Trophoblast cell (in vitro differentiated cells and primary cell): ENCODE measurements around the gene DCAF16.

Source experiments
- DNase-seq, 2 donors: peaks; one replicate each; pipeline ENCODE4 v3.0.0-alpha.2; 2016
- H2AFZ ChIP-seq: 2 replicates; pipeline ENCODE4 v1.6.1; 2013; ENCODE audit warnings: low read length, moderate library complexity, mild to moderate bottlenecking; ENCODE audit not compliant: insufficient read depth, poor library complexity
- H2AK5ac ChIP-seq: 2 replicates; pipeline ENCODE4 v1.6.1; 2013; ENCODE audit warnings: mild to moderate bottlenecking, low read length
- H2BK120ac ChIP-seq: 2 replicates; pipeline ENCODE4 v1.6.1; 2013; ENCODE audit warnings: low read length, mild to moderate bottlenecking, moderate library complexity; ENCODE audit not compliant: insufficient read depth, poor library complexity
- H2BK12ac ChIP-seq: 2 replicates; pipeline ENCODE4 v1.6.1; 2013; ENCODE audit warnings: mild to moderate bottlenecking, low read length, moderate library complexity
- H2BK5ac ChIP-seq: 2 replicates; pipeline ENCODE4 v1.6.1; 2013; ENCODE audit warnings: low read length, low read depth, moderate library complexity, mild to moderate bottlenecking; ENCODE audit not compliant: poor library complexity
- H3K14ac ChIP-seq: 2 replicates; pipeline ENCODE4 v1.6.1; 2013; ENCODE audit warnings: mild to moderate bottlenecking, low read length
- H3K18ac ChIP-seq: 2 replicates; pipeline ENCODE4 v1.6.1; 2013; ENCODE audit warnings: mild to moderate bottlenecking, low read length
- H3K23ac ChIP-seq: 2 replicates; pipeline ENCODE4 v1.6.1; 2013; ENCODE audit warnings: low read length
- H3K27ac ChIP-seq: 2 replicates; pipeline ENCODE4 v1.5.1; 2013; ENCODE audit warnings: low read depth, mild to moderate bottlenecking, inconsistent platforms, low read length, moderate library complexity
- H3K27me3 ChIP-seq: 2 replicates; pipeline ENCODE4 v1.6.1; 2013; ENCODE audit warnings: inconsistent platforms, mild to moderate bottlenecking, low read length, moderate library complexity; ENCODE audit not compliant: insufficient read depth
- H3K36me3 ChIP-seq, 2 experiments: 1 replicate in 1 of 2; 2 replicates in 1 of 2; pipeline ENCODE4 v1.6.1; 2013; ENCODE audit warnings: low read length in 2 of 2, mild to moderate bottlenecking in 2 of 2, moderate library complexity in 1 of 2; ENCODE audit not compliant: insufficient read depth in 2 of 2, control insufficient read depth in 1 of 2
- H3K4ac ChIP-seq: 2 replicates; pipeline ENCODE4 v1.6.1; 2013; ENCODE audit warnings: low read depth, mild to moderate bottlenecking, low read length, moderate library complexity
- H3K4me1 ChIP-seq, 2 experiments: 1 replicate in 1 of 2; 2 replicates in 1 of 2; pipeline ENCODE4 v1.6.1; 2013; ENCODE audit warnings: low read length in 2 of 2, mild to moderate bottlenecking in 2 of 2, moderate library complexity in 1 of 2; ENCODE audit not compliant: insufficient read depth in 2 of 2, control insufficient read depth in 1 of 2
- H3K4me2 ChIP-seq: 2 replicates; pipeline ENCODE4 v1.6.1; 2013; ENCODE audit warnings: inconsistent platforms, mild to moderate bottlenecking, low read length, moderate library complexity
- H3K4me3 ChIP-seq: 2 replicates; pipeline ENCODE4 v1.5.1; 2013; ENCODE audit warnings: mild to moderate bottlenecking, low read depth, low read length, inconsistent platforms
- H3K79me1 ChIP-seq: one replicate; pipeline ENCODE4 v1.6.1; 2013; ENCODE audit warnings: low read length
- H3K79me2 ChIP-seq: 2 replicates; pipeline ENCODE4 v1.6.1; 2013; ENCODE audit warnings: low read length, mild to moderate bottlenecking; ENCODE audit not compliant: control insufficient read depth, insufficient read depth, poor library complexity
- H3K9ac ChIP-seq: 2 replicates; pipeline ENCODE4 v1.6.1; 2013; ENCODE audit warnings: mild to moderate bottlenecking, low read length
- H3K9me3 ChIP-seq: 2 replicates; pipeline ENCODE4 v1.6.1; 2013; ENCODE audit warnings: low read depth, mild to moderate bottlenecking, control low read depth, inconsistent platforms, low read length; ENCODE audit not compliant: insufficient read depth
- H4K12ac ChIP-seq: 2 replicates; pipeline ENCODE4 v1.6.1; 2013; ENCODE audit warnings: low read depth, mild to moderate bottlenecking, low read length, moderate library complexity
- H4K8ac ChIP-seq: 2 replicates; pipeline ENCODE4 v1.6.1; 2013; ENCODE audit warnings: low read depth, mild to moderate bottlenecking, low read length, moderate library complexity
- H4K91ac ChIP-seq: one replicate; pipeline ENCODE4 v1.6.1; 2013; ENCODE audit warnings: low read depth, mild to moderate bottlenecking, low read length, moderate library complexity
- WGBS: extraction: QIAGEN DNeasy Blood & Tissue Kit; methylation state at CpG from one replicate; pipeline ENCODE4 v1.1.7; 2013; ENCODE audit warnings: missing lambda C conversion rate; ENCODE audit not compliant: insufficient read length, insufficient coverage; ENCODE audit errors: extremely low coverage; 5-methylcytosine and 5-hydroxymethylcytosine counted together

Gene DCAF16

GRCh38 chr4:17769406-17770174, 41.0 kb downstream of the DCAF16 start:
- Histone ChIP-seq H3K36me3 (no peaks in the 10 kb centered on the region), H2BK12ac (no peak overlapping the region), H3K79me1 (no peaks in the 10 kb centered on the region), H3K27me3 (no peaks in the 10 kb centered on the region), H2AK5ac (no peak overlapping the region), H3K18ac (no peak overlapping the region), H3K79me2 (no peaks in the 10 kb centered on the region), H3K27ac (no peak overlapping the region), H3K4me3 (no peak overlapping the region), H2AFZ (no peak overlapping the region), H3K14ac (no peak overlapping the region), H3K4me2 (no peak overlapping the region), H3K23ac (no peak overlapping the region), H4K91ac (no peak overlapping the region), H3K9me3 (peaks cover 6% of the 10 kb centered on the region), H3K9ac (no peak overlapping the region), H2BK120ac (no peak overlapping the region), H3K4me1 (no peaks in the 10 kb centered on the region), H3K4ac (no peak overlapping the region), H2BK5ac (no peak overlapping the region), H4K12ac (no peak overlapping the region), H4K8ac (no peak overlapping the region)
- no CpG with 5 or more reads among the region's 8 CpGs for WGBS
- no peak for DNase-seq

GRCh38 chr4:17766826-17767458, 43.6 kb downstream of the DCAF16 start:
- Histone ChIP-seq H3K79me2 (no peaks in the 10 kb centered on the region), H3K18ac (no peak overlapping the region)

DNA sequence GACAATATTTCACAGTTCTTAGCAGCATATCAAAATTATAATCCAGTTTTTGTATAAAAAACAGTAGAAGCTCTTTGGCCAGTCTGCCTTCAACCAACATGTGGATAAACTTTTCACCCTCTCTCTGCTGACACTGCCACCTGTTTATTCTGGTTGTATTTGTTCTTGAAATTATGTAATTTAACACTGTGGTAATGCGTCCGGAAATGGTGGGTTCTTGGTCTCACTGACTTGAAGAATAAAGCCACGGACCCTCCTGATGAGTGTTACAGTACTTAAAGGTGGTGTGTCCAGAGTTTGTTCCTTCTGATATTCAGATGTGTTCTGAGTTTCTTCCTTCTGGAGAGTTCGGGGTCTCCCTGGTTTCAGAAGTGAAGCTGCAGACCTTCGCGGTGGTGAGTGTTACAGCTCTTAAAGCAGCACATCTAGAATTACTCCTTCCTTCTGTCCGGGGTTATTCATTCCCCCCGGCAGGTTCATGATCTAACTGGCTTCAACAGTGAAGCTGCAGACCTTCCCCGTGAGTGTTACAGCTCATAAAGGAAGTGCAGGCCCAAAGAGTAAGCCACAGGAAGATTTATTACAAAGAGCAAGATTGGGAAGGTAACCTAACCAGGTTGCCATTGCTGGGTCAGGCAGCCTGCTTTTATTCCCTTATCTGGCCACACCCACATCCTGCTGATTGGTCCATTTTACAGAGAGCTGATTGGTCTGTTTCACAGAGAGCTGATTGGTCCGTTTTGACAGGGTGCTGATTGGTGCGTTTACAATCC, 44.9 kb downstream of the DCAF16 start:
- Histone ChIP-seq H3K4ac (no peak overlapping the region), H2AK5ac (no peak overlapping the region), H3K4me3 (no peak overlapping the region), H3K9ac (no peak overlapping the region), H2AFZ (no peak overlapping the region), H3K4me2 (no peak overlapping the region), H2BK5ac (no peak overlapping the region), H4K91ac (no peak overlapping the region), H3K14ac (no peak overlapping the region), H4K12ac (no peak overlapping the region), H3K79me1 (no peaks in the 10 kb centered on the region), H3K9me3 (peaks cover 6% of the 10 kb centered on the region), H3K36me3 (no peaks in the 10 kb centered on the region), H2BK12ac (no peak overlapping the region), H3K4me1 (no peaks in the 10 kb centered on the region), H3K79me2 (no peaks in the 10 kb centered on the region), H4K8ac (no peak overlapping the region), H3K18ac (no peak overlapping the region), H3K27me3 (no peaks in the 10 kb centered on the region), H2BK120ac (no peak overlapping the region), H3K23ac (no peak overlapping the region), H3K27ac (no peak overlapping the region)
- DNase-seq = no peak
- WGBS = no CpG with 5 or more reads among the region's 11 CpGs

More at GRCh38 chr4:17766826-17767458, 43.6 kb downstream of the DCAF16 start:
- no peaks in the 10 kb centered on the region for H3K4me1 ChIP-seq
- no peak overlapping the region for H2AFZ ChIP-seq
- H3K14ac ChIP-seq = no peak overlapping the region
- no peak overlapping the region for H2BK12ac ChIP-seq
- no peaks in the 10 kb centered on the region for H3K27me3 ChIP-seq
- WGBS = no CpG with 5 or more reads among the region's 33 CpGs
- no peak overlapping the region for H3K27ac ChIP-seq
- H3K9ac ChIP-seq = no peak overlapping the region
- DNase-seq = no peak
- no peak overlapping the region for H4K91ac ChIP-seq
- H2BK5ac ChIP-seq = no peak overlapping the region
- no peak overlapping the region for H3K4me2 ChIP-seq
- no peak overlapping the region for H4K12ac ChIP-seq
- H3K4me3 ChIP-seq = no peak overlapping the region
- no peak overlapping the region for H3K23ac ChIP-seq
- no peaks in the 10 kb centered on the region for H3K36me3 ChIP-seq
- no peaks in the 10 kb centered on the region for H3K79me1 ChIP-seq
- H2AK5ac ChIP-seq = no peak overlapping the region
- no peak overlapping the region for H4K8ac ChIP-seq
- peaks cover 6% of the 10 kb centered on the region for H3K9me3 ChIP-seq
- no peak overlapping the region for H2BK120ac ChIP-seq
- no peak overlapping the region for H3K4ac ChIP-seq

DNA sequence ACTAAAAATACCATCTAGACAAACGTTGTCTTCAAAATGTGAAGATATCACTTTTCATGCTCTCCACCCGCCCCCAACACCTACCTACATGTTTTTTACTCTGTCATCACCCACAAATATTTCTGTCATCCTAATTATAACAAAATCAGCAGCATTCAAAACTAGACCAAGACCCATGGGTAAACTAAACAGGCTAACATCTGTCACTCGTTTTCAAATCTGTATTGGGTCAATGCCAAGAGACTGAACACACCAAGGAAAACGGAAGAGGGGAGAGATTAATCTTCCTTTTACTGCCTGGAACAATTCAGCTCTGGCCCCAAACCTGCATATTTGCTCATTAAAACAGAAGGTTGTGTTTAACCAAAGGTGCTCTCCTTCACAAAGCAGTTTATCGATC, 46.6 kb downstream of the DCAF16 start:
- Histone ChIP-seq H3K27me3 (no peaks in the 10 kb centered on the region), H3K27ac (no peak overlapping the region), H4K8ac (no peak overlapping the region), H3K9me3 (peaks cover 6% of the 10 kb centered on the region), H2BK120ac (no peak overlapping the region), H4K12ac (no peak overlapping the region), H3K14ac (no peak overlapping the region), H4K91ac (no peak overlapping the region), H2BK5ac (no peak overlapping the region), H2AFZ (no peak overlapping the region), H3K4me1 (no peaks in the 10 kb centered on the region), H3K9ac (no peak overlapping the region), H3K4ac (no peak overlapping the region), H3K79me1 (no peaks in the 10 kb centered on the region), H3K79me2 (no peaks in the 10 kb centered on the region), H2AK5ac (no peak overlapping the region), H3K18ac (no peak overlapping the region), H3K4me3 (no peak overlapping the region), H3K4me2 (no peak overlapping the region), H3K23ac (no peak overlapping the region), H2BK12ac (no peak overlapping the region), H3K36me3 (no peaks in the 10 kb centered on the region)
- DNase-seq = no peak
- no CpG with 5 or more reads among the region's 5 CpGs for WGBS
